Fibroblast of skin of scalp (primary cell): Measurements from ENCODE around the gene MSRB3.
"Not testable (repeated sequence)": the region's sequence is repeated elsewhere in the genome, so short reads cannot be mapped to it uniquely, and the experiment has no call there.

Experiments
- DNase-seq: peaks from one replicate; pipeline ENCODE4 v3.0.0-alpha.2; 2013

MSRB3 gene

DNA sequence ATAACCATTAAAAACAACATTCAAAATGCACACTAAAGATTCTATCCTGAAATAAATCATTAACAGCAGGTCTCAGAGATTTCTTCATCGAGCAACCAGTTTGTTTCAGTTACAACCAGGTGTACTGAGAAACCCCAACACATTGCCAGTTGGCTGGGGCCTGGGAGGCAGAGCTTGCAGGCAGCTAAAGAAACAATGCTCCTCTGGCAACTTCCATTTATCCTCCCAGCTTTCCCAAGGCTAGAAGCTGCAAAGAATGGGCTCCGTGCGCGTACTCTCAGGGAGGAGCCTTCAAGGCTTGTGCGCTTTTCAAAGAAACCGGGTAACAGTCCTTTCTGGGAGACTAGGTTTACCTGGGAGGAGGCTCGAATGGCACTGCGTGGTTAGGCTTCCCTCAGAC lies 181.6 kb downstream of the MSRB3 start:
- no peak for DNase-seq

DNA sequence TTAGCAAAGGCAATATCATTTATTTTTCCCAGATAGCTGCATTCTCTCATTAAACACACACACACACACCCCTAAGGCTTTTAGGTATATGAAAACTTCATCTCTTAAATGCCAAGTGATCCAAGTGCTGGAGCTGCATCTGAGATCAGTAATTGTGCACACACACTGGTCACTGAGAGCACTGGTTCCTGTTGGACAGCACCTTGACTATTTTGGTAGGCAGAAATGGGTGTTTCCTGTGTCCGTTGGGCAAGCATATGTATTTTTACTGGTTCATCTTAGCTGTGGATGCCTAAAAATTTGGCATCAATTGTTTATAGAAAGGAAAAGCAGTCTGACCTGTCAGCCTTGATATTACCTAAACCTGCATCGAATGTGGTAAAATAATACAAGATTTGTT lies 182.5 kb downstream of the MSRB3 start:
- no peak for DNase-seq

DNA sequence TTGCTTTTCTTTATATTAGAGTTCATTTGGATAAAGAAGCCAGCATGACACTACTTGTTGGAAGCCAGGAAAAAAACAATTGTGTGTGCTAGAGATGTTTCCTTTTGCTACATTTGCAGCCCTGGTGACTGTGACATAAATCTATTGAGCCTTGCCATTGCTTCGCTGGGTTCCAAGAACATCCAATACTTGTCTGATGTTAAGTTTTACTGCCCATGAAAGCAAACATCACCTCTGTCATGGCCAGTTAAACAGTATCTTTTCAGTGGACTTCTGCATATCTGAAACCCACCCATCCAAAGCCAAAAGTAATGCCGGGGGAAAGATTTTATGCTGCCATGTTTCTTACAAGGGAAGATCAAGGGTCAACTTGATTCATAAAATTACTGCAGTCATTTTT lies 184.0 kb downstream of the MSRB3 start:
- no peak for DNase-seq

DNA sequence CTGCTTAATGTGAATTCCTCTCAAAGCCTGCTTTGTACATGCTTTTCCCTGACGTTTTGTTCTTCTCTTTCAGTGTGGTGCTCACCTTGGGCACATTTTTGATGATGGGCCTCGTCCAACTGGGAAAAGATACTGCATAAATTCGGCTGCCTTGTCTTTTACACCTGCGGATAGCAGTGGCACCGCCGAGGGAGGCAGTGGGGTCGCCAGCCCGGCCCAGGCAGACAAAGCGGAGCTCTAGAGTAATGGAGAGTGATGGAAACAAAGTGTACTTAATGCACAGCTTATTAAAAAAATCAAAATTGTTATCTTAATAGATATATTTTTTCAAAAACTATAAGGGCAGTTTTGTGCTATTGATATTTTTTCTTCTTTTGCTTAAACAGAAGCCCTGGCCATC lies 184.6 kb downstream of the MSRB3 start:
- no peak for DNase-seq

DNA sequence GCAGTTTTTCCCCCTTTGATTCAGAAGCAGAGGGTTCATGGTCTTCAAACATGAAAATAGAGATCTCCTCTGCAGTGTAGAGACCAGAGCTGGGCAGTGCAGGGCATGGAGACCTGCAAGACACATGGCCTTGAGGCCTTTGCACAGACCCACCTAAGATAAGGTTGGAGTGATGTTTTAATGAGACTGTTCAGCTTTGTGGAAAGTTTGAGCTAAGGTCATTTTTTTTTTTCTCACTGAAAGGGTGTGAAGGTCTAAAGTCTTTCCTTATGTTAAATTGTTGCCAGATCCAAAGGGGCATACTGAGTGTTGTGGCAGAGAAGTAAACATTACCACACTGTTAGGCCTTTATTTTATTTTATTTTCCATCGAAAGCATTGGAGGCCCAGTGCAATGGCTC lies 185.1 kb downstream of the MSRB3 start:
- DNase-seq = no peak

DNA sequence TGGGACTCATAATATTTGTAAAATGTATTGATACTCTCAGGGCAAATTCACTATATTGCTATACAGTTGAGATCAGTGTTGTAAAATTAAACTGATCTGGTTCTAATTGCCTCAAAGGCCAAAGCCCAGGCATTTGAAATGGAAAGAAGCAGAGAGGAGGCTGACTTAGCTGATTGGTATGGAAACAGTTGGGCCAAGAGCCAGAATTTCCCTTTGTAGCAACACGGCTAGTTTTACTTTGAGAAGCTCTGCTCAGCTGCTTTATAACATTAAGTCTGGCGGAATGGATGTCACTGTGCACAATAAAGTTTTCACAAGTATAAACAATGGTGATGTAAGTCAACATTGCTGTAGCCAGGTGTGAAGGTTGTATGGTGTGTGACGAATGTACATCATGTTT lies 186.4 kb downstream of the MSRB3 start:
- peak; percentile 93 for DNase-seq

DNA sequence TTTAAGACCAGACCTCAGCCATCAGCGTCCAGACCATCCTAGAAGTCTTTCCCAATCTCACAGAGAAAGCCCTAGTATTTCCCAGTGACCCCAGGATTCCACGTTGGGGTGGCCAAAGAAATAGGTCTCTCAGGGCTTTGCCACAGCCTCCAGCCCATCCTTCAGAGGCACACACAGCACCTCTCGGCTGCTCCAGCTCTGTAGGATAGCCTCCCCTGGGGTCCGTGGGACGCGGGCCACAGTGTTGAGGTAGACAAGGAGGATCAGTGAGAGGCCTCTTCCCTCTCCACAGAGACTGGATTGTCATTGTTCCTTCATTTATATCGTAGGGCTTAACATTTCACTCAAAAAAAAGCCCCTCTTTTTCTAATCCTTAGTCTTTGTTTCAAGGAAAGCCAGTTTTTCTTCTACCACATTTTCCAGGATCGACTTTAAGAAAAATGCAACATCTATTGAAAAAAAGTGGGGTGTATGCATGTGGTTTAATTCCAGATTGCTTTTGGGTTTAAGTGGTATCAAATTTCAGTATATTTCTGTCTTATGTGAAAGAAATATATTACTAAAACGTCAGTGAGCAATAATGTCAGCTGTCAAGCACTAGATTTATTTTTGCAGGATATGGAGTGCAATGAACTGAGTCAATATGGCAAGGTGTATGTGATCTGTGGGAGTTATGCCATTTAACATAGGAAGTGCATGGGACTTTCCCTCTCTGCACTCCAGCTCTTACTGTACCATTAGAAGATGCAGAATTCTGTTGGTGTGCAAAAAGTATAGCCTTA lies 187.5 kb downstream of the MSRB3 start:
- no peak for DNase-seq

GRCh38 chr12:65466911-65467310 lies 188.4 kb downstream of the MSRB3 start:
- DNase-seq = peak; percentile 43

DNA sequence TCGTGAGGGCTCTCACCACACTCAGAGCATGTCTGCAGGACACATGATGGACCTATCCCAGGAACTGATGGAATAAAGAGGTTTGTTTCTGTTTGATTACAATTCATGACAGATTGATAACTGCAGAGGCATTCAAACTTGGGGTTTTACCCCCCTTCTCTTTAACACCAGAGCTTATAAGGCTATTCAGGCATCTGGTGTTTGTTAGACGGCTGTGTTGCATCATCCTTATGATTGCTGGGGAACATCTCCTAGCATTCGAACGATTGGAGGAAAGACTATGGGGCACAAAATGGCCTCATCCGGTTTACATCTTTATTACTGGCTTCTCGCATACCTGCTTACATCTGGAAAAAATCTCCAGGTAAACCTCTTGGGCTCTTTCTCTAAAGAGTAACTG lies 191.8 kb downstream of the MSRB3 start:
- DNase-seq = peak; percentile 63

DNA sequence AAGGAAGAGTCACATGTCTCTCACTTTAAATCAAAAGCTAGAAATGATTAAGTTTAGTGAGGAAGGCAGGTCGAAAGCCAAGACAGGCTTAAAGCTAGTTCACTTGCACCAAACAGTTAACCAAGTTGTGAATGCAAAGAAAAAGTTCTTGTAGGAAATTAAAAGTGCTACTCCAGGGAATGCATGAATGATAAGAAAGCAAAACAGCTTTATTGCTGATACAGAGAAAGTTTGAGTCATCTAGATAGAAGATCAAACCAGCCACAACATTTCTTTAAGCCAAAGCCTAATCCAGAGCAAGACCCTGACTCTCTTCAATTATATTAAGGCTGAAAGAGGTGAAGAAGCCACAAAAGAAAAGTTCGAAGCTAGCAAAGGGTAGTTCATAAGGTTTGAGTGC lies 193.6 kb downstream of the MSRB3 start:
- no peak for DNase-seq

DNA sequence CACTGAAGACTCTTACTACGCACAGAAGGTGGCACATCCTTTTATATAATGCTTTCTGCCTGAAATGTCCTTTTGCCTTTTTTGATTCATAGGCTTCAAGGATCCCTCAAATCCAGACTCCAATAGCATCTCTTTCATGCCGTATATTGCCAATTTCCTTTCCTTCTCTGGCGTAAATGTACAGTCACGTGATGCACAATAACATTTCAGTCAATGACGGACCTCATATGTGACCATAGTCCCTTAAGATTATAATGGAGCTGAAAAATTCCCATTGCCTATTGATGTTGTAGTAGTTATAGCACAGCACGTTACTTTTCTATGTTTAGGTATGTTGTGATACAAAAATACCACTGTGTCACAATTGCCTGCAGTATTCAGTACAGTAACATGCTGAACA lies 196.3 kb downstream of the MSRB3 start:
- no peak for DNase-seq

DNA sequence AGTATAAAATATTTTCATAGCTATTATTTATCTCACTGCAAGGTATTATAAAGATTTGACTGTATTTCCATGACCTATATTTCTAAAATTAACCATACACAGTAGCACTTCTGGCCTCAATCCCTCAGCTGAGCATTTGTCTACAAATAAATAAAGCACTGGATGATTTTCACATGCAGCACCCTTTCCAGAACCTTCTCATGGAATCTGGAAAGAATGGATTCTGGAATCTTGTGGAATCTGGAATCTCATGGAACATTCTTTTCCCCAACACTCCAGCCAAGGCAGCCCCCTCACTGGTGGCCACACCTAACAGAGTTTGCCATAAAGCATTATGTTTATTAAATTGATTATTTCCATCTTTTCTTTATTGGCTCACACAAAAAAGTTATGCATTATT lies 199.2 kb downstream of the MSRB3 start:
- DNase-seq = no peak

- DNase-seq = not testable (repeated sequence)
Measured at GRCh38 chr12:65483891-65484516, 205.5 kb downstream of the MSRB3 start.

GRCh38 chr12:65488197-65488596 lies 209.7 kb downstream of the MSRB3 start:
- no peak for DNase-seq

GRCh38 chr12:65490250-65490649 lies 211.8 kb downstream of the MSRB3 start:
- DNase-seq = peak; percentile 37

- no peak for DNase-seq
Measured at GRCh38 chr12:65492998-65493912, 214.8 kb downstream of the MSRB3 start.

DNA sequence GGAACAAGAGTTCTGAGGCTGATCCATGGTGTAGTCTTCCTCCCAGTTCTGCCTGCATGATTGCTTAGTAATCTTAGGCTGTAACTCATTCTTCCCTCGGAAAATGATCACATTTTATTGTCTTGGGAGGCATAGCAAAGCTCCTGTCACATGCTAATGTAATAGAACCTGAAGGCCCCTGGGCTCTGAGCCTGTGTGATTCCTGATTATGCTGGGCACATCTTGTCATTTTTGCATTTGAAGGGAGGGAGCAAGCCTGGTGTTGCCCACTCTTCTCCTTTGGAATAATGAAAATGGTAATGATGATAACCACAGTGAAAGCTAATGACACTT lies 215.4 kb downstream of the MSRB3 start:
- DNase-seq = no peak

GRCh38 chr12:65494537-65494936 lies 216.1 kb downstream of the MSRB3 start:
- no peak for DNase-seq

- peak; percentile 84 for DNase-seq
Measured at GRCh38 chr12:65495233-65495632, 216.8 kb downstream of the MSRB3 start.

- no peak for DNase-seq
Measured at GRCh38 chr12:65496617-65497016, 218.1 kb downstream of the MSRB3 start.

- DNase-seq = no peak
Measured at GRCh38 chr12:65497660-65498059, 219.2 kb downstream of the MSRB3 start.

- no peak for DNase-seq
Measured at GRCh38 chr12:65499167-65499566, 220.7 kb downstream of the MSRB3 start.

- peak; percentile 77 for DNase-seq
Measured at GRCh38 chr12:65500091-65500900, 221.8 kb downstream of the MSRB3 start.
